Peyer's patch (tissue), 4 donors: ENCODE data around the gene B3GLCT.

Experiments
- CTCF ChIP-seq, 6 experiments: fragments of 450-650 bp in 4 of 6; fragments of 200-600 bp in 2 of 6; sonication (generic) in 1 of 6; IDR thresholded peaks; one replicate each; pipeline ENCODE4 v1.5.1; 2017 to 2019; ENCODE audit warnings: antibody characterized with exemption in 6 of 6, mild to moderate bottlenecking in 3 of 6, moderate library complexity in 1 of 6
- POLR2A ChIP-seq, 2 donors: fragments of 450-650 bp; IDR thresholded peaks; one replicate each; pipeline ENCODE4 v1.5.1; 2017; ENCODE audit warnings: antibody characterized with exemption in 2 of 2, mild to moderate bottlenecking in 2 of 2, moderate library complexity in 2 of 2

- TF ChIP-seq CTCF (IDR thresholded peaks at IDR 0.05) (peak; percentile 84 to 94 (median 94)), POLR2A (IDR thresholded peaks at IDR 0.05) (peak in 1 of 2 donors; percentile 24)
These were observed at the start of gene B3GLCT for GRCh38 chr13:31199849-31200636.
